Mucosa of rectum (tissue), 2 donors: Measurements from ENCODE around the gene TIGIT.
"Not testable (repeated sequence)": the region's sequence is repeated elsewhere in the genome, so short reads cannot be mapped to it uniquely, and the experiment has no call there.

ENCODE experiments used
- H3K27ac ChIP-seq, 2 donors: one replicate each; pipeline ENCODE4 v1.7.0; 2013; ENCODE audit warnings: inconsistent platforms in 2 of 2, low read depth in 2 of 2, low read length in 2 of 2
- H3K27me3 ChIP-seq, 2 donors: one replicate each; pipeline ENCODE4 v1.7.0; 2013; ENCODE audit warnings: low read length in 2 of 2; ENCODE audit not compliant: control insufficient read depth in 2 of 2, insufficient read depth in 2 of 2
- H3K36me3 ChIP-seq, 2 donors: one replicate each; pipeline ENCODE4 v1.7.0; 2013; ENCODE audit warnings: low read length in 2 of 2; ENCODE audit not compliant: control insufficient read depth in 2 of 2, insufficient read depth in 2 of 2
- H3K4me1 ChIP-seq, 2 donors: one replicate each; pipeline ENCODE4 v1.7.0; 2013; ENCODE audit warnings: low read length in 2 of 2, mild to moderate bottlenecking in 1 of 2; ENCODE audit not compliant: control insufficient read depth in 2 of 2, insufficient read depth in 2 of 2
- H3K4me3 ChIP-seq, 2 donors: one replicate each; pipeline ENCODE4 v1.7.0; 2013; ENCODE audit warnings: low read length in 2 of 2
- H3K9ac ChIP-seq, 2 donors: one replicate each; pipeline ENCODE4 v1.7.0; 2013; ENCODE audit warnings: low read length in 2 of 2, low read depth in 1 of 2, mild to moderate bottlenecking in 1 of 2
- H3K9me3 ChIP-seq, 2 donors: one replicate each; pipeline ENCODE4 v1.7.0; 2013; ENCODE audit warnings: low read length in 2 of 2; ENCODE audit not compliant: control insufficient read depth in 2 of 2
- donor health status: healthy.
- donor health status: Normal muscosa, but diverticular disease.

Gene TIGIT

GRCh38 chr3:114293838-114294535 lies at the start of gene TIGIT:
Gene TIGIT (plus strand): TSS chr3:114294028. CDS start chr3:114294062, 34 bp downstream.
- Histone ChIP-seq H3K36me3 (no peaks in the 10 kb centered on the region), H3K4me1 (no peaks in the 10 kb centered on the region), H3K27ac (peak within 1 kb of the TSS in 1 of 2 donors; percentile 48), H3K9ac (peak within 1 kb of the TSS in 1 of 2 donors; percentile 24), H3K27me3 (no peaks in the 10 kb centered on the region), H3K4me3 (peak within 1 kb of the TSS in 1 of 2 donors; percentile 2), H3K9me3 (no peaks in the 10 kb centered on the region)

- H3K9ac ChIP-seq = no peak overlapping the region
- H3K36me3 ChIP-seq = no peaks in the 10 kb centered on the region
- H3K4me1 ChIP-seq = no peaks in the 10 kb centered on the region
- no peaks in the 10 kb centered on the region for H3K27me3 ChIP-seq
- no peak overlapping the region for H3K27ac ChIP-seq
- H3K9me3 ChIP-seq = no peaks in the 10 kb centered on the region
- no peak overlapping the region for H3K4me3 ChIP-seq
These were observed 40.9 kb upstream of the TIGIT start for GRCh38 chr3:114252954-114253353.

- Histone ChIP-seq H3K4me1 (no peaks in the 10 kb centered on the region), H3K9me3 (no peaks in the 10 kb centered on the region), H3K4me3 (no peak overlapping the region), H3K27ac (no peak overlapping the region), H3K27me3 (no peaks in the 10 kb centered on the region), H3K9ac (no peak overlapping the region), H3K36me3 (no peaks in the 10 kb centered on the region)
These were observed 40.3 kb upstream of the TIGIT start for GRCh38 chr3:114253505-114253904.

GRCh38 chr3:114259566-114259965 lies 34.3 kb upstream of the TIGIT start:
- no peaks in the 10 kb centered on the region for H3K27me3 ChIP-seq
- H3K4me1 ChIP-seq = no peaks in the 10 kb centered on the region
- H3K27ac ChIP-seq = no peak overlapping the region
- H3K9me3 ChIP-seq = no peaks in the 10 kb centered on the region
- no peak overlapping the region for H3K4me3 ChIP-seq
- H3K36me3 ChIP-seq = no peaks in the 10 kb centered on the region
- H3K9ac ChIP-seq = no peak overlapping the region

- Histone ChIP-seq H3K9ac (no peak overlapping the region), H3K27ac (no peak overlapping the region), H3K36me3 (no peaks in the 10 kb centered on the region), H3K27me3 (no peaks in the 10 kb centered on the region), H3K4me1 (no peaks in the 10 kb centered on the region), H3K4me3 (no peak overlapping the region), H3K9me3 (no peaks in the 10 kb centered on the region)
These were observed 33.7 kb upstream of the TIGIT start for GRCh38 chr3:114260152-114260551.

- no peak overlapping the region for H3K27ac ChIP-seq
- no peaks in the 10 kb centered on the region for H3K9me3 ChIP-seq
- no peaks in the 10 kb centered on the region for H3K36me3 ChIP-seq
- H3K9ac ChIP-seq = no peak overlapping the region
- no peak overlapping the region for H3K4me3 ChIP-seq
- H3K4me1 ChIP-seq = no peaks in the 10 kb centered on the region
- no peaks in the 10 kb centered on the region for H3K27me3 ChIP-seq
These were observed 23.8 kb upstream of the TIGIT start for GRCh38 chr3:114270019-114270418.

- no peaks in the 10 kb centered on the region for H3K4me1 ChIP-seq
- no peak overlapping the region for H3K27ac ChIP-seq
- H3K9ac ChIP-seq = no peak overlapping the region
- no peaks in the 10 kb centered on the region for H3K27me3 ChIP-seq
- H3K36me3 ChIP-seq = no peaks in the 10 kb centered on the region
- H3K4me3 ChIP-seq = no peak overlapping the region
- H3K9me3 ChIP-seq = no peaks in the 10 kb centered on the region
These were observed 21.6 kb upstream of the TIGIT start for GRCh38 chr3:114272271-114272670.

- Histone ChIP-seq H3K9ac (no peak overlapping the region), H3K27me3 (no peaks in the 10 kb centered on the region), H3K4me3 (no peak overlapping the region), H3K27ac (no peak overlapping the region), H3K36me3 (no peaks in the 10 kb centered on the region), H3K9me3 (no peaks in the 10 kb centered on the region), H3K4me1 (no peaks in the 10 kb centered on the region)
These were observed 18.9 kb upstream of the TIGIT start for GRCh38 chr3:114274929-114275328.

- H3K36me3 ChIP-seq, H3K9ac ChIP-seq, H3K27me3 ChIP-seq, H3K4me1 ChIP-seq, H3K9me3 ChIP-seq, H3K27ac ChIP-seq, H3K4me3 ChIP-seq: not testable (repeated sequence)
These were observed 17.0 kb upstream of the TIGIT start for GRCh38 chr3:114276856-114277255.

- no peak overlapping the region for H3K4me3 ChIP-seq
- H3K27ac ChIP-seq = no peak overlapping the region
- H3K4me1 ChIP-seq = no peaks in the 10 kb centered on the region
- H3K27me3 ChIP-seq = no peaks in the 10 kb centered on the region
- no peaks in the 10 kb centered on the region for H3K36me3 ChIP-seq
- no peaks in the 10 kb centered on the region for H3K9me3 ChIP-seq
- no peak overlapping the region for H3K9ac ChIP-seq
These were observed 9.2 kb upstream of the TIGIT start for GRCh38 chr3:114284644-114285043.
